Astrocyte (in vitro differentiated cells and primary cell): ENCODE data around the gene TATDN3. TPM values are rescaled to one million over a fixed set of nuclear protein-coding genes. Genes with fewer than 3 reads are reported as not detected.
"Not testable (repeated sequence)": the region's sequence is repeated elsewhere in the genome, so short reads cannot be mapped to it uniquely, and the experiment has no call there.

Source experiments
- DNase-seq: peaks from one replicate; pipeline ENCODE4 v3.0.0-alpha.2; 2010; ENCODE audit warnings: low read depth
- FAIRE-seq: peaks from 2 replicates; lab custom pipeline; 2011; peaks lifted over from hg19 to GRCh38; lab: Jason Lieb, UNC
- H2AFZ ChIP-seq: 2 replicates; pipeline ENCODE4 v1.6.0; 2012; ENCODE audit warnings: low read depth, low read length, inconsistent platforms
- H3K27ac ChIP-seq: 2 replicates; pipeline ENCODE4 v1.5.1; 2011; ENCODE audit warnings: low read depth, low read length, inconsistent platforms
- H3K27me3 ChIP-seq: 2 replicates; pipeline ENCODE4 v1.6.0; 2011; ENCODE audit warnings: low read length, inconsistent platforms; ENCODE audit not compliant: insufficient read depth
- H3K36me3 ChIP-seq: 2 replicates; pipeline ENCODE4 v1.5.1; 2011; ENCODE audit warnings: low read length, inconsistent platforms; ENCODE audit not compliant: insufficient read depth
- H3K4me1 ChIP-seq: 2 replicates; pipeline ENCODE4 v1.5.1; 2011; ENCODE audit warnings: low read length, inconsistent platforms; ENCODE audit not compliant: insufficient read depth
- H3K4me2 ChIP-seq: 2 replicates; pipeline ENCODE4 v1.6.0; 2012; ENCODE audit warnings: low read length, inconsistent platforms
- H3K4me3 ChIP-seq: 2 replicates; pipeline ENCODE4 v1.5.1; 2011; ENCODE audit warnings: low read depth, mild to moderate bottlenecking, low read length, inconsistent platforms; ENCODE audit not compliant: insufficient read depth
- H3K79me2 ChIP-seq: 2 replicates; pipeline ENCODE4 v1.6.0; 2012; ENCODE audit warnings: mild to moderate bottlenecking, low read length, inconsistent platforms; ENCODE audit not compliant: insufficient read depth
- H3K9ac ChIP-seq: 2 replicates; pipeline ENCODE4 v1.6.0; 2012; ENCODE audit warnings: mild to moderate bottlenecking, low read length, inconsistent platforms
- H3K9me3 ChIP-seq: 2 replicates; pipeline ENCODE4 v1.5.1; 2012; ENCODE audit warnings: low read depth, mild to moderate bottlenecking, low read length, inconsistent platforms; ENCODE audit not compliant: insufficient read depth
- H4K20me1 ChIP-seq: 2 replicates; pipeline ENCODE4 v1.6.0; 2012; ENCODE audit warnings: low read length, inconsistent platforms; ENCODE audit not compliant: insufficient read depth
- H3K27ac Mint-ChIP-seq: one replicate; pipeline ENCODE4 v1.8.0; 2021; ENCODE audit warnings: mild to moderate bottlenecking, mixed read lengths; ENCODE audit not compliant: unreplicated experiment
- H3K27me3 Mint-ChIP-seq: one replicate; pipeline ENCODE4 v1.8.0; 2021; ENCODE audit warnings: low read depth, mixed read lengths; ENCODE audit not compliant: unreplicated experiment
- H3K36me3 Mint-ChIP-seq: one replicate; pipeline ENCODE4 v1.8.0; 2021; ENCODE audit warnings: low read depth, mixed read lengths; ENCODE audit not compliant: unreplicated experiment
- H3K4me1 Mint-ChIP-seq: one replicate; pipeline ENCODE4 v1.8.0; 2021; ENCODE audit warnings: low read depth, mixed read lengths; ENCODE audit not compliant: unreplicated experiment
- H3K4me3 Mint-ChIP-seq: one replicate; pipeline ENCODE4 v1.8.0; 2021; ENCODE audit warnings: mild to moderate bottlenecking, moderate library complexity, mixed read lengths; ENCODE audit not compliant: unreplicated experiment
- H3K9me3 Mint-ChIP-seq: one replicate; pipeline ENCODE4 v1.8.0; 2021; ENCODE audit warnings: mild to moderate bottlenecking, mixed read lengths; ENCODE audit not compliant: unreplicated experiment
- EZH2 ChIP-seq: IDR thresholded peaks from 2 replicates; pipeline ENCODE4 v1.6.1; 2012; ENCODE audit warnings: mild to moderate bottlenecking, low read length, inconsistent platforms; ENCODE audit not compliant: insufficient read depth
- total RNA-seq: library from RNA; stranded (reverse); gene quantifications from 2 replicates; pipeline ENCODE4 v1.2.1, GENCODE V29; 2021
- TF ChIP-seq, protein P1 (sequence below): IDR thresholded peaks from 2 replicates; pipeline ENCODE4 v1.5.1; 2011; ENCODE audit warnings: low read depth, mild to moderate bottlenecking, inconsistent platforms, low read length, moderate library complexity; ENCODE audit not compliant: insufficient read depth

The TATDN3 gene
- total RNA-seq, 1 donor from 2014 or later: 8.6 TPM

DNA sequence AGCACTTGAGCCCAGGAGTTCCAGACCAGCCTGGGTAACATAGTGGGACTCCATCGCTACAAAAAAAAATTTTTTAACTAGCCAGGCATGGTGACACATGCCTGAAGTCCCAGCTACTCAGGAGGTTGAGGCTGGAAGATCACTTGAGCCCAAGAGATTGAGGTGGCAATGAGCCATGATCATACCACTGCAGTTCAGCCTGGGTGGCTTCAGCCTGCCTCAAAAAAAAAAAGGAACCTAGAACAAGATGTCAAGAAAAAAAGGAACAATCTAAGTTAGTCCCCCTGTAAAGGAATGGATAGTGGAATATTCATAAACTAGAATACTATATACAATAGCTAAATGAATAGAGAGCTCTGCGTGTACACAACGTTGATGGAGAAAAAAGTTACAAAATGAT is 14.5 kb upstream of the TATDN3 start:
- peaks cover 18% of the 10 kb centered on the region for H3K36me3 Mint-ChIP-seq
- no peak for FAIRE-seq
- H3K36me3 ChIP-seq: no peaks in the 10 kb centered on the region

DNA sequence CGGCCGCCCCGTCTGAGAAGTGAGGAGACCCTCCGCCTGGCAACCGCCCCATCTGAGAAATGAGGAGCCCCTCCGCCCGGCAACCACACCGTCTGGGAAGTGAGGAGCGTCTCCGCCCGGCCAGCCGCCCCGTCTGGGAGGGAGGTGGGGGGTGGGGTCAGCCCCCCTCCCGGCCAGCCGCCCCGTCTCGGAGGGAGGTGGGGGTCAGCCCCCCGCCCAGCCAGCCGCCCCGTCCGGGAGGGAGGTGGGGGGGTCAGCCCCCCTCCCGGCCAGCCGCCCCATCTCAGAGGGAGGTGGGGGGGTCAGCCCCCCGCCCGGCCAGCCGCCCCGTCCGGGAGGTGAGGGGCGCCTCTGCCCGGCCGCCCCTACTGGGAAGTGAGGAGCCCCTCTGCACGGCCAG is 12.6 kb upstream of the TATDN3 start:
- not testable (repeated sequence) for DNase-seq, H3K9ac ChIP-seq, H3K36me3 ChIP-seq, H3K27me3 ChIP-seq, H3K27me3 Mint-ChIP-seq, H3K9me3 Mint-ChIP-seq, H2AFZ ChIP-seq, H3K4me3 ChIP-seq, H3K27ac ChIP-seq, H4K20me1 ChIP-seq, FAIRE-seq, H3K4me1 ChIP-seq, H3K79me2 ChIP-seq, H3K4me3 Mint-ChIP-seq, H3K4me1 Mint-ChIP-seq, H3K27ac Mint-ChIP-seq, H3K4me2 ChIP-seq, H3K9me3 ChIP-seq
- peaks cover 16% of the 10 kb centered on the region for H3K36me3 Mint-ChIP-seq

More for the DNA sequence above, 14.5 kb upstream of the TATDN3 start:
- Mint-ChIP-seq H3K27ac (no peak overlapping the region), H3K4me3 (no peak overlapping the region), H3K27me3 (no peaks in the 10 kb centered on the region), H3K9me3 (peaks cover 7% of the 10 kb centered on the region), H3K4me1 (peaks cover 4% of the 10 kb centered on the region)
- TF ChIP-seq, protein P1, sequence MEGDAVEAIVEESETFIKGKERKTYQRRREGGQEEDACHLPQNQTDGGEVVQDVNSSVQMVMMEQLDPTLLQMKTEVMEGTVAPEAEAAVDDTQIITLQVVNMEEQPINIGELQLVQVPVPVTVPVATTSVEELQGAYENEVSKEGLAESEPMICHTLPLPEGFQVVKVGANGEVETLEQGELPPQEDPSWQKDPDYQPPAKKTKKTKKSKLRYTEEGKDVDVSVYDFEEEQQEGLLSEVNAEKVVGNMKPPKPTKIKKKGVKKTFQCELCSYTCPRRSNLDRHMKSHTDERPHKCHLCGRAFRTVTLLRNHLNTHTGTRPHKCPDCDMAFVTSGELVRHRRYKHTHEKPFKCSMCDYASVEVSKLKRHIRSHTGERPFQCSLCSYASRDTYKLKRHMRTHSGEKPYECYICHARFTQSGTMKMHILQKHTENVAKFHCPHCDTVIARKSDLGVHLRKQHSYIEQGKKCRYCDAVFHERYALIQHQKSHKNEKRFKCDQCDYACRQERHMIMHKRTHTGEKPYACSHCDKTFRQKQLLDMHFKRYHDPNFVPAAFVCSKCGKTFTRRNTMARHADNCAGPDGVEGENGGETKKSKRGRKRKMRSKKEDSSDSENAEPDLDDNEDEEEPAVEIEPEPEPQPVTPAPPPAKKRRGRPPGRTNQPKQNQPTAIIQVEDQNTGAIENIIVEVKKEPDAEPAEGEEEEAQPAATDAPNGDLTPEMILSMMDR: no peak
- TF ChIP-seq EZH2: no peak
- Histone ChIP-seq H3K9ac (no peak overlapping the region), H3K27me3 (no peaks in the 10 kb centered on the region), H3K4me1 (no peaks in the 10 kb centered on the region), H3K27ac (no peak overlapping the region), H2AFZ (no peak overlapping the region), H3K4me3 (no peak overlapping the region), H3K9me3 (no peaks in the 10 kb centered on the region), H3K79me2 (no peaks in the 10 kb centered on the region), H4K20me1 (no peaks in the 10 kb centered on the region), H3K4me2 (no peak overlapping the region)
- no peak for DNase-seq

DNA sequence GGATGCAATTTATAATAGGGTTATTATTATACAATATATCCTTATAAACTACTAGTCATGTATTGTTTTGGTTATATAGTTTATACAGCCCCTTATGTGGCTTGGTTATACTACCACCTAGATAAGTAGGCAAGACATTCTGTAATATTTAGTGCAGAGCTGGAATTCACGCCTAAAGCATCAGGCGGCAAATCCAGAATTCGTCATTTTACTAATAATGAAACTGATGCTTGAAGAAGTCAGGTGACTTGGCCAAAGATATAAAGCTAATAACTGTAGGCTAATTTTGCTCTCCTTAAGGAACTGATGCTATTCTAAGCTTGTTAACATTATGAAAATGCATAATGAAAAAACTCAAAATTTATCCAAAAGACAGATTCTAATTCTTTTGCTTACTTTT is 10.9 kb upstream of the TATDN3 start:
- Histone ChIP-seq H3K4me3 (no peak overlapping the region), H3K9me3 (no peaks in the 10 kb centered on the region), H3K79me2 (no peaks in the 10 kb centered on the region), H3K9ac (no peak overlapping the region), H3K27me3 (no peaks in the 10 kb centered on the region), H3K4me1 (peaks cover 6% of the 10 kb centered on the region), H3K4me2 (no peak overlapping the region), H3K27ac (no peak overlapping the region), H4K20me1 (no peaks in the 10 kb centered on the region), H2AFZ (no peak overlapping the region), H3K36me3 (no peaks in the 10 kb centered on the region)
- H3K36me3 Mint-ChIP-seq: peaks cover 13% of the 10 kb centered on the region
- peaks cover 7% of the 10 kb centered on the region for H3K9me3 Mint-ChIP-seq
- H3K4me1 Mint-ChIP-seq: no peaks in the 10 kb centered on the region
- no peak for FAIRE-seq
- no peak overlapping the region for H3K4me3 Mint-ChIP-seq
- TF ChIP-seq, protein P1: no peak
- TF ChIP-seq EZH2: no peak
- H3K27me3 Mint-ChIP-seq: no peaks in the 10 kb centered on the region
- DNase-seq: no peak
- no peak overlapping the region for H3K27ac Mint-ChIP-seq
